Measurements from ENCODE around the gene FLYWCH2. TPM values are rescaled to one million over a fixed set of nuclear protein-coding genes. Genes with fewer than 3 reads are reported as not detected.
A peak's percentile ranks its signal among the peaks of the same experiment; 100 is the strongest.
"Not testable (repeated sequence)": the region's sequence is repeated elsewhere in the genome, so short reads cannot be mapped to it uniquely, and the experiment has no call there.

FLYWCH2 gene
- total RNA-seq, 1 donor from 2014 or later = 30.5 TPM

- Mint-ChIP-seq H3K36me3 (ENCODE audit: unreplicated experiment) (peaks cover 5% of the 10 kb centered on the region), H3K4me1 (ENCODE audit: low read depth, unreplicated experiment) (peaks cover 3% of the 10 kb centered on the region), H3K4me3 (ENCODE audit: unreplicated experiment) (no peak overlapping the region), H3K27me3 (ENCODE audit: unreplicated experiment) (no peaks in the 10 kb centered on the region), H3K27ac (ENCODE audit: unreplicated experiment) (no peak overlapping the region), H3K9me3 (ENCODE audit: unreplicated experiment) (peaks cover 7% of the 10 kb centered on the region)
- no peak for DNase-seq
- TF ChIP-seq, protein P1, sequence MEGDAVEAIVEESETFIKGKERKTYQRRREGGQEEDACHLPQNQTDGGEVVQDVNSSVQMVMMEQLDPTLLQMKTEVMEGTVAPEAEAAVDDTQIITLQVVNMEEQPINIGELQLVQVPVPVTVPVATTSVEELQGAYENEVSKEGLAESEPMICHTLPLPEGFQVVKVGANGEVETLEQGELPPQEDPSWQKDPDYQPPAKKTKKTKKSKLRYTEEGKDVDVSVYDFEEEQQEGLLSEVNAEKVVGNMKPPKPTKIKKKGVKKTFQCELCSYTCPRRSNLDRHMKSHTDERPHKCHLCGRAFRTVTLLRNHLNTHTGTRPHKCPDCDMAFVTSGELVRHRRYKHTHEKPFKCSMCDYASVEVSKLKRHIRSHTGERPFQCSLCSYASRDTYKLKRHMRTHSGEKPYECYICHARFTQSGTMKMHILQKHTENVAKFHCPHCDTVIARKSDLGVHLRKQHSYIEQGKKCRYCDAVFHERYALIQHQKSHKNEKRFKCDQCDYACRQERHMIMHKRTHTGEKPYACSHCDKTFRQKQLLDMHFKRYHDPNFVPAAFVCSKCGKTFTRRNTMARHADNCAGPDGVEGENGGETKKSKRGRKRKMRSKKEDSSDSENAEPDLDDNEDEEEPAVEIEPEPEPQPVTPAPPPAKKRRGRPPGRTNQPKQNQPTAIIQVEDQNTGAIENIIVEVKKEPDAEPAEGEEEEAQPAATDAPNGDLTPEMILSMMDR (IDR thresholded peaks at IDR 0.05; ENCODE audit: partially characterized antibody, unreplicated experiment) = no peak
Observed at GRCh38 chr16:2926650-2926999, 43.6 kb downstream of the FLYWCH2 start.

DNA sequence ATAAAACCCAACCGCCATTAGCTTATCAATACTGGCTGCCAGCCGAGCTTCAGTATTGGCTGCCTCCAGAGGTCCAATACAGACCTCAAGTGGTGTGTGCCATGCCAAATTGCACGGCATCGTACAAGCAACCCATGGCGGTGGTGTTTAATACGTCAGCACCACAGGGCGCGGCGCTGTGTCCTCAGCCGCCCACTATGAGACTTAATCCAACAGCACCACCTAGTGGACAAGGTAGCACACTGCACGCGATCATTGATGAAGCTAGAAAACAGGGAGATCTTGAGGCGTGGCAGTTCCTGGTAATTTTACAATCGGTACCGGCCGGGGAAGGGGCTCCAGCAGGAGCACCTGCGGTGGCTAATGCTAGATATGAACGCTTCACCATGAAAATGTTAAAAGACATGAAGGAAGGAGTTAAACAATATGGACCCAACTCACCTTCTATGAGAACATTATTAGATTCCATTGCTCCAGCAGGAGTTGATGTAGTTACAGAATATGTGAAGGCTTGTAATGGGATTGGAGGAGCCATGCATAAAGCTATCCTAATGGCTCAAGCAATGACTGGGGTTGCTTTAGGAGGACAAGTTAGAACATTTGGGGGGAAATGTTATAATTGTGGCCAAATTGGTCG is 44.1 kb downstream of the FLYWCH2 start:
- Mint-ChIP-seq H3K27ac (ENCODE audit: unreplicated experiment) (no peak overlapping the region), H3K36me3 (ENCODE audit: unreplicated experiment) (peaks cover 5% of the 10 kb centered on the region), H3K27me3 (ENCODE audit: unreplicated experiment) (no peaks in the 10 kb centered on the region), H3K4me3 (ENCODE audit: unreplicated experiment) (no peak overlapping the region), H3K9me3 (ENCODE audit: unreplicated experiment) (peaks cover 7% of the 10 kb centered on the region), H3K4me1 (ENCODE audit: low read depth, unreplicated experiment) (peaks cover 3% of the 10 kb centered on the region)
- DNase-seq = peak; percentile 85
- TF ChIP-seq, protein P1 (IDR thresholded peaks at IDR 0.05; ENCODE audit: partially characterized antibody, unreplicated experiment) = peak; percentile 98

DNA sequence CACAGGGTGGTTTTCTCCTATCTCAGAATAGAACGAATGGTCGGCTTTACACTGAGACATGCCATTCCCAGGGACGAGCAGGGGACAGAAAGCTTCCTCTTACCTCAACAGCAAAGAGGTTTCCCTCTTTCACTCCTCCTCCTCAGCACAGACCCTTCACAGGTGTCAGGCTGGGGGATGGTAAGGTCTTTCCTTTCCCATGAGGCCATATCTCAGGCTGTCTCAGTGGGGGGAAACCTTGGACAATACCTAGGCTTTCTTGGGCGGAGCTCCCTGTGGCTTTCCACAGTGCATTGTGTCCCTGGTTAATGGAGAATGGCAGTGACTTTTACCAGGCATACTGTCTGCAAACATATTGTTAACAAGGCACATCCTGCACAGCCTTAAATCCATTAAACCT is 45.1 kb downstream of the FLYWCH2 start:
- H3K9me3 Mint-ChIP-seq (ENCODE audit: unreplicated experiment); H3K27me3 Mint-ChIP-seq (ENCODE audit: unreplicated experiment); H3K4me1 Mint-ChIP-seq (ENCODE audit: low read depth, unreplicated experiment); DNase-seq; H3K4me3 Mint-ChIP-seq (ENCODE audit: unreplicated experiment); H3K27ac Mint-ChIP-seq (ENCODE audit: unreplicated experiment); H3K36me3 Mint-ChIP-seq (ENCODE audit: unreplicated experiment): not testable (repeated sequence)

DNA sequence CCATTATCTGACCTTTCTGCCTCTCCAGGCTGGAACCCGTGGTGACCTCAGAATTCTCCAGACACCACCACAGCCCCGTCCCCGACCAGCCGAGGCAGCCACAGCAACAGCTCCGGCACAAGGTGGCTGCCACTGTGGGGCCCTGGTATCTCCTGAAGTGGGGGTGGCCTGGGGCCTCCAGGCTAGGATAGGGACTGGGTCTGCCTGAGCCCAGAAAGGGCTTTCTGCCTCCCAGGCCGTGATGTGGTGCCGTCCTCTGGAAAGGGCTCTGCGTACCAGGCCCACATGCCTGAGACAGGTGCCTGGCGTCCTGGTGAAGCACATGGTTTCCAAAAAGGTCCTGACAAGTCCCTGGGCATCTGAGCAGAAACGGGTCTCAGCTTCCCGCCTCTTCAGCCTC is 45.8 kb downstream of the FLYWCH2 start:
- Mint-ChIP-seq H3K4me3 (ENCODE audit: unreplicated experiment) (no peak overlapping the region), H3K27ac (ENCODE audit: unreplicated experiment) (no peak overlapping the region), H3K36me3 (ENCODE audit: unreplicated experiment) (peaks cover 5% of the 10 kb centered on the region), H3K9me3 (ENCODE audit: unreplicated experiment) (peaks cover 7% of the 10 kb centered on the region), H3K27me3 (ENCODE audit: unreplicated experiment) (no peaks in the 10 kb centered on the region), H3K4me1 (ENCODE audit: low read depth, unreplicated experiment) (peaks cover 3% of the 10 kb centered on the region)
- no peak for DNase-seq
- TF ChIP-seq, protein P1 (IDR thresholded peaks at IDR 0.05; ENCODE audit: partially characterized antibody, unreplicated experiment) = no peak

- peaks cover 3% of the 10 kb centered on the region for H3K27me3 Mint-ChIP-seq (ENCODE audit: unreplicated experiment)
- no peak for DNase-seq
- peaks cover 3% of the 10 kb centered on the region for H3K4me1 Mint-ChIP-seq (ENCODE audit: low read depth, unreplicated experiment)
- no peak overlapping the region for H3K4me3 Mint-ChIP-seq (ENCODE audit: unreplicated experiment)
- TF ChIP-seq, protein P1 (IDR thresholded peaks at IDR 0.05; ENCODE audit: partially characterized antibody, unreplicated experiment) = no peak
- H3K36me3 Mint-ChIP-seq (ENCODE audit: unreplicated experiment) = peaks cover 8% of the 10 kb centered on the region
- H3K9me3 Mint-ChIP-seq (ENCODE audit: unreplicated experiment) = peaks cover 7% of the 10 kb centered on the region
- no peak overlapping the region for H3K27ac Mint-ChIP-seq (ENCODE audit: unreplicated experiment)
Observed at GRCh38 chr16:2929693-2930092, 46.7 kb downstream of the FLYWCH2 start.

All from glutamatergic neuron (in vitro differentiated cells).